GM12878 (cell line): Measurements from ENCODE around the gene SHFL.

Experiments
- CREM ChIP-seq: IDR thresholded peaks from 2 replicates; pipeline ENCODE4 v1.6.1; 2014; ENCODE audit warnings: antibody characterized with exemption, low read depth
- CTCF ChIP-seq, 3 experiments: IDR thresholded peaks in 2 of 3; conservative IDR thresholded peaks in 1 of 3; 2 replicates each; pipeline ENCODE4 v1.5.1; 2011; ENCODE audit warnings: low read depth in 3 of 3, low read length in 3 of 3, mild to moderate bottlenecking in 3 of 3, control low read depth in 2 of 3, moderate library complexity in 2 of 3, inconsistent platforms in 1 of 3, mixed read lengths in 1 of 3; ENCODE audit not compliant: control insufficient read depth in 2 of 3, insufficient read depth in 1 of 3; ENCODE audit errors: extremely low read depth in 1 of 3
- EGR1 ChIP-seq, 2 experiments: IDR thresholded peaks; 1 replicate in 1 of 2; 2 replicates in 1 of 2; pipeline ENCODE4 v1.6.1; 2011 to 2012; ENCODE audit warnings: low read depth in 2 of 2, low read length in 2 of 2, borderline replicate concordance in 1 of 2, mild to moderate bottlenecking in 1 of 2, moderate library complexity in 1 of 2
- HCFC1 ChIP-seq: fragments of 150-350 bp; IDR thresholded peaks from 2 replicates; pipeline ENCODE4 v1.6.1; 2014; ENCODE audit warnings: low read length
- MXI1 ChIP-seq: fragments of 150-350 bp; IDR thresholded peaks from 2 replicates; pipeline ENCODE4 v1.6.1; 2011; ENCODE audit warnings: low read depth, mild to moderate bottlenecking, inconsistent platforms, low read length, improper control_type of control experiment
- NBN ChIP-seq: fragments of 450-650 bp; IDR thresholded peaks from 2 replicates; pipeline ENCODE4 v1.6.1; 2016
- POLR2AphosphoS2 ChIP-seq: IDR thresholded peaks from 2 replicates; pipeline ENCODE4 v1.6.1; 2011; ENCODE audit warnings: low read depth, mild to moderate bottlenecking, low read length, improper control_type of control experiment, moderate library complexity
- SP1 ChIP-seq: IDR thresholded peaks from one replicate; pipeline ENCODE4 v1.6.1; 2011; ENCODE audit warnings: low read depth, low read length
- TF ChIP-seq, protein P1 (sequence below): IDR thresholded peaks from 2 replicates; pipeline ENCODE4 v1.6.1; 2011; ENCODE audit warnings: low read depth, mild to moderate bottlenecking, low read length, moderate library complexity, borderline replicate concordance; ENCODE audit errors: extremely low read depth

GRCh38 chr19:10102787-10103236, 16.7 kb downstream of the SHFL start:
- TF ChIP-seq SP1 (peak; percentile 76), NBN (peak; percentile 67; the same call in 1 of the 2 replicates), CTCF (IDR thresholded peaks at IDR 0.05 in 2 of 3, conservative IDR thresholded peaks at IDR 0.05 in 1 of 3; ENCODE audit: control insufficient read depth in 2 of 3, extremely low read depth in 1 of 3, insufficient read depth in 1 of 3, low read depth in 3 of 3, low read length in 3 of 3) (no peak), CREM (peak; percentile 74; the same call in 1 of the 2 replicates), EGR1 (IDR thresholded peaks at IDR 0.05; ENCODE audit: borderline replicate concordance in 1 of 2, low read depth in 2 of 2, low read length in 2 of 2) (peak in 1 of 2 experiments; percentile 97; a peak in 2 of 3 replicates), HCFC1 (no peak), MXI1 (0 out of 2 replicates have a peak, but pooled peaks have one; percentile 70), POLR2AphosphoS2 (peak; percentile 76)
- TF ChIP-seq, protein P1, sequence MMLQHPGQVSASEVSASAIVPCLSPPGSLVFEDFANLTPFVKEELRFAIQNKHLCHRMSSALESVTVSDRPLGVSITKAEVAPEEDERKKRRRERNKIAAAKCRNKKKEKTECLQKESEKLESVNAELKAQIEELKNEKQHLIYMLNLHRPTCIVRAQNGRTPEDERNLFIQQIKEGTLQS: no peak
